WTC11 (cell line): ENCODE measurements around the gene GRIN2C. TPM values are rescaled to one million over a fixed set of nuclear protein-coding genes. Genes with fewer than 3 reads are reported as not detected.

Experiments used
- ATAC-seq: fragments of 200-7000 bp; cut with Tn5 transposase; 2 replicates; pipeline ENCODE4 v1.10.0; 2021; ENCODE audit warnings: mild to moderate bottlenecking, moderate library complexity
- CTCF ChIA-PET: fragments of 300-600 bp; sonication (Branson Sonifier 250); formaldehyde crosslinking; loops from one replicate; lab custom pipeline; 2021; ENCODE audit warnings: antibody characterized with exemption; lab: Charles Lee
- POLR2A ChIA-PET: fragments of 350-600 bp; sonication (Branson Sonifier 250); formaldehyde crosslinking; loops from one replicate; lab custom pipeline; 2021; ENCODE audit warnings: antibody characterized with exemption; lab: Charles Lee
- DNase-seq: peaks from one replicate; pipeline ENCODE4 v3.0.0; 2021; ENCODE audit warnings: low spot score
- H3K27ac Mint-ChIP-seq: 2 replicates; pipeline ENCODE4 v1.8.0; 2021; ENCODE audit warnings: mixed read lengths
- H3K27me3 Mint-ChIP-seq: 2 replicates; pipeline ENCODE4 v1.8.0; 2021; ENCODE audit warnings: low read depth, mild to moderate bottlenecking, moderate library complexity, mixed read lengths
- H3K36me3 Mint-ChIP-seq: 2 replicates; pipeline ENCODE4 v1.8.0; 2021; ENCODE audit warnings: mixed read lengths
- H3K4me1 Mint-ChIP-seq: 2 replicates; pipeline ENCODE4 v1.8.0; 2022; ENCODE audit warnings: mixed read lengths
- H3K4me3 Mint-ChIP-seq: 2 replicates; pipeline ENCODE4 v1.8.0; 2021; ENCODE audit warnings: mild to moderate bottlenecking, moderate library complexity, mixed read lengths
- H3K9me3 Mint-ChIP-seq: 2 replicates; pipeline ENCODE4 v1.8.0; 2021; ENCODE audit warnings: mixed read lengths
- ATF2 ChIP-seq: sonication (generic); formaldehyde crosslinking; IDR thresholded peaks from 2 replicates; pipeline ENCODE4 v1.8.1; 2022; ENCODE audit warnings: low read depth, missing genetic modification reagents, borderline replicate concordance
- CBFB ChIP-seq: sonication (generic); formaldehyde crosslinking; IDR thresholded peaks from 2 replicates; pipeline ENCODE4 v1.8.1; 2022; ENCODE audit warnings: mild to moderate bottlenecking, low read depth, missing genetic modification reagents
- CDX4 ChIP-seq: fragments of 250-450 bp; sonication (Bioruptor Pico); IDR thresholded peaks from 2 replicates; pipeline ENCODE4 v1.9.0; 2021; ENCODE audit warnings: moderate library complexity, mild to moderate bottlenecking, inconsistent platforms, borderline replicate concordance
- CREM ChIP-seq: sonication (generic); formaldehyde crosslinking; IDR thresholded peaks from 2 replicates; pipeline ENCODE4 v1.8.1; 2022; ENCODE audit warnings: mild to moderate bottlenecking, missing genetic modification reagents, moderate library complexity
- E2F4 ChIP-seq: sonication (generic); formaldehyde crosslinking; IDR thresholded peaks from 2 replicates; pipeline ENCODE4 v1.8.1; 2022; ENCODE audit warnings: low read depth, mild to moderate bottlenecking, moderate library complexity, missing genetic modification reagents, borderline replicate concordance
- ESRRA ChIP-seq: sonication (generic); formaldehyde crosslinking; IDR thresholded peaks from 2 replicates; pipeline ENCODE4 v1.8.1; 2022; ENCODE audit warnings: mild to moderate bottlenecking, missing genetic modification reagents, borderline replicate concordance
- FOXK1 ChIP-seq: sonication (generic); formaldehyde crosslinking; IDR thresholded peaks from 2 replicates; pipeline ENCODE4 v1.8.0; 2022; ENCODE audit warnings: mild to moderate bottlenecking, moderate library complexity, missing genetic modification reagents
- MXD4 ChIP-seq: fragments of 250-450 bp; sonication (Bioruptor Pico); IDR thresholded peaks from 2 replicates; pipeline ENCODE4 v1.8.0; 2021; ENCODE audit warnings: mild to moderate bottlenecking, moderate library complexity, borderline replicate concordance
- NFE2L1 ChIP-seq: sonication (generic); formaldehyde crosslinking; IDR thresholded peaks from 2 replicates; pipeline ENCODE4 v1.8.1; 2023; ENCODE audit warnings: missing genetic modification reagents
- NR2C2 ChIP-seq: sonication (generic); formaldehyde crosslinking; IDR thresholded peaks from 2 replicates; pipeline ENCODE4 v1.8.0; 2022; ENCODE audit warnings: mild to moderate bottlenecking, missing genetic modification reagents
- OVOL2 ChIP-seq: fragments of 250-450 bp; sonication (Bioruptor Pico); IDR thresholded peaks from 2 replicates; pipeline ENCODE4 v1.9.0; 2021; ENCODE audit warnings: mild to moderate bottlenecking, borderline replicate concordance
- SMAD3 ChIP-seq: sonication (generic); formaldehyde crosslinking; IDR thresholded peaks from 2 replicates; pipeline ENCODE4 v1.8.0; 2022; ENCODE audit warnings: missing genetic modification reagents, mild to moderate bottlenecking, borderline replicate concordance
- SMAD4 ChIP-seq: sonication (generic); formaldehyde crosslinking; IDR thresholded peaks from 2 replicates; pipeline ENCODE4 v1.8.0; 2022; ENCODE audit warnings: mild to moderate bottlenecking, missing genetic modification reagents
- SOX15 ChIP-seq: fragments of 250-450 bp; sonication (Bioruptor Pico); IDR thresholded peaks from 2 replicates; pipeline ENCODE4 v1.9.0; 2021; ENCODE audit warnings: mild to moderate bottlenecking
- USF2 ChIP-seq: sonication (generic); formaldehyde crosslinking; IDR thresholded peaks from 2 replicates; pipeline ENCODE4 v1.8.1; 2023; ENCODE audit warnings: mild to moderate bottlenecking, missing genetic modification reagents, moderate library complexity
- ZNF138 ChIP-seq: sonication (generic); formaldehyde crosslinking; conservative IDR thresholded peaks from 2 replicates; pipeline ENCODE4 v1.8.1; 2022; ENCODE audit warnings: mild to moderate bottlenecking, moderate library complexity, missing genetic modification reagents
- ZNF219 ChIP-seq: sonication (generic); formaldehyde crosslinking; IDR thresholded peaks from 2 replicates; pipeline ENCODE4 v1.8.0; 2023; ENCODE audit warnings: missing genetic modification reagents, mild to moderate bottlenecking, borderline replicate concordance
- ZNF232 ChIP-seq: sonication (generic); formaldehyde crosslinking; IDR thresholded peaks from 2 replicates; pipeline ENCODE4 v1.8.0; 2022; ENCODE audit warnings: mild to moderate bottlenecking, missing genetic modification reagents
- total RNA-seq: library from RNA; stranded (reverse); gene quantifications from 3 replicates; pipeline ENCODE4 v1.2.3, GENCODE V29; 2021
- TF ChIP-seq, protein P1 (sequence below): sonication (generic); formaldehyde crosslinking; IDR thresholded peaks from 2 replicates; pipeline ENCODE4 v1.8.1; 2023; ENCODE audit warnings: mild to moderate bottlenecking, missing genetic modification reagents
- TF ChIP-seq, protein P2 (sequence below): sonication (generic); formaldehyde crosslinking; IDR thresholded peaks from 2 replicates; pipeline ENCODE4 v1.8.0; 2023; ENCODE audit warnings: mild to moderate bottlenecking, missing genetic modification reagents
- TF ChIP-seq, protein P3 (sequence below): sonication (generic); formaldehyde crosslinking; IDR thresholded peaks from 2 replicates; pipeline ENCODE4 v1.8.0; 2022; ENCODE audit warnings: mild to moderate bottlenecking, missing genetic modification reagents
- TF ChIP-seq, protein P4 (sequence below): fragments of 200-600 bp; IDR thresholded peaks from 2 replicates; pipeline ENCODE4 v1.8.0; 2022; ENCODE audit warnings: antibody characterized with exemption

GRIN2C gene
- total RNA-seq, 1 experiment from 2014 or later, result 0.31 TPM

- Mint-ChIP-seq H3K9me3 (no peaks in the 10 kb centered on the region), H3K4me1 (no peaks in the 10 kb centered on the region)
- POLR2A ChIA-PET, result no interaction called here
- ATAC-seq, result no peak
- no peak for TF ChIP-seq SMAD3 (CRISPR knock-in tag)
- no peak for TF ChIP-seq NR2C2 (CRISPR knock-in tag)
- TF ChIP-seq, all 79 proteins: peak for 0
- H3K27ac Mint-ChIP-seq, result 0 out of 2 replicates have a peak overlapping the region, but pooled peaks have one; percentile 23
- 0 out of 2 replicates have a peak, but pooled peaks cover 3% of the 10 kb centered on the region for H3K36me3 Mint-ChIP-seq
- DNase-seq, result no peak
- CTCF ChIA-PET, result interaction anchor here (1.3 to 1.7 kb wide), 4 partner anchors 10 to 64 kb away, joined by 4 to 10 read pairs (median 4); no protein-coding TSS in a partner anchor
- no peak overlapping the region for H3K4me3 Mint-ChIP-seq
- no peaks in the 10 kb centered on the region for H3K27me3 Mint-ChIP-seq
Observed at GRCh38 chr17:74801896-74802295, 57.8 kb downstream of the GRIN2C start.

GRCh38 chr17:74800531-74800930 lies 59.2 kb downstream of the GRIN2C start:
- ATAC-seq (no peak), DNase-seq (no peak)
- CTCF ChIA-PET, result interaction anchor here (1.3 to 1.7 kb wide), 5 partner anchors 12 to 65 kb away, joined by 3 to 10 read pairs (median 4); no protein-coding TSS in a partner anchor
- POLR2A ChIA-PET, result no interaction called here
- H3K27me3 Mint-ChIP-seq, result no peaks in the 10 kb centered on the region
- no peaks in the 10 kb centered on the region for H3K9me3 Mint-ChIP-seq
- H3K4me3 Mint-ChIP-seq, result no peak overlapping the region
- no peak overlapping the region for H3K27ac Mint-ChIP-seq
- no peak for TF ChIP-seq ATF2 (CRISPR knock-in tag)
- no peak for TF ChIP-seq CBFB (CRISPR knock-in tag)
- no peak for TF ChIP-seq CREM (CRISPR knock-in tag)
- TF ChIP-seq NFE2L1 (CRISPR knock-in tag), result no peak
- TF ChIP-seq USF2 (CRISPR knock-in tag), result no peak
- TF ChIP-seq ZNF219 (CRISPR knock-in tag), result no peak
- no peak for TF ChIP-seq ZNF138 (CRISPR knock-in tag)
- TF ChIP-seq SMAD4 (CRISPR knock-in tag), result no peak
- no peak for TF ChIP-seq CDX4 (CRISPR knock-in tag)
- TF ChIP-seq, protein P1, sequence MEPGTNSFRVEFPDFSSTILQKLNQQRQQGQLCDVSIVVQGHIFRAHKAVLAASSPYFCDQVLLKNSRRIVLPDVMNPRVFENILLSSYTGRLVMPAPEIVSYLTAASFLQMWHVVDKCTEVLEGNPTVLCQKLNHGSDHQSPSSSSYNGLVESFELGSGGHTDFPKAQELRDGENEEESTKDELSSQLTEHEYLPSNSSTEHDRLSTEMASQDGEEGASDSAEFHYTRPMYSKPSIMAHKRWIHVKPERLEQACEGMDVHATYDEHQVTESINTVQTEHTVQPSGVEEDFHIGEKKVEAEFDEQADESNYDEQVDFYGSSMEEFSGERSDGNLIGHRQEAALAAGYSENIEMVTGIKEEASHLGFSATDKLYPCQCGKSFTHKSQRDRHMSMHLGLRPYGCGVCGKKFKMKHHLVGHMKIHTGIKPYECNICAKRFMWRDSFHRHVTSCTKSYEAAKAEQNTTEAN, result no peak
- TF ChIP-seq SOX15 (CRISPR knock-in tag), result no peak
- no peak for TF ChIP-seq ESRRA
- TF ChIP-seq OVOL2, result no peak
- TF ChIP-seq ZNF232 (CRISPR knock-in tag), result no peak
- TF ChIP-seq, protein P2, sequence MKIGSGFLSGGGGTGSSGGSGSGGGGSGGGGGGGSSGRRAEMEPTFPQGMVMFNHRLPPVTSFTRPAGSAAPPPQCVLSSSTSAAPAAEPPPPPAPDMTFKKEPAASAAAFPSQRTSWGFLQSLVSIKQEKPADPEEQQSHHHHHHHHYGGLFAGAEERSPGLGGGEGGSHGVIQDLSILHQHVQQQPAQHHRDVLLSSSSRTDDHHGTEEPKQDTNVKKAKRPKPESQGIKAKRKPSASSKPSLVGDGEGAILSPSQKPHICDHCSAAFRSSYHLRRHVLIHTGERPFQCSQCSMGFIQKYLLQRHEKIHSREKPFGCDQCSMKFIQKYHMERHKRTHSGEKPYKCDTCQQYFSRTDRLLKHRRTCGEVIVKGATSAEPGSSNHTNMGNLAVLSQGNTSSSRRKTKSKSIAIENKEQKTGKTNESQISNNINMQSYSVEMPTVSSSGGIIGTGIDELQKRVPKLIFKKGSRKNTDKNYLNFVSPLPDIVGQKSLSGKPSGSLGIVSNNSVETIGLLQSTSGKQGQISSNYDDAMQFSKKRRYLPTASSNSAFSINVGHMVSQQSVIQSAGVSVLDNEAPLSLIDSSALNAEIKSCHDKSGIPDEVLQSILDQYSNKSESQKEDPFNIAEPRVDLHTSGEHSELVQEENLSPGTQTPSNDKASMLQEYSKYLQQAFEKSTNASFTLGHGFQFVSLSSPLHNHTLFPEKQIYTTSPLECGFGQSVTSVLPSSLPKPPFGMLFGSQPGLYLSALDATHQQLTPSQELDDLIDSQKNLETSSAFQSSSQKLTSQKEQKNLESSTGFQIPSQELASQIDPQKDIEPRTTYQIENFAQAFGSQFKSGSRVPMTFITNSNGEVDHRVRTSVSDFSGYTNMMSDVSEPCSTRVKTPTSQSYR, result no peak
- TF ChIP-seq E2F4, result no peak
- TF ChIP-seq, protein P3, sequence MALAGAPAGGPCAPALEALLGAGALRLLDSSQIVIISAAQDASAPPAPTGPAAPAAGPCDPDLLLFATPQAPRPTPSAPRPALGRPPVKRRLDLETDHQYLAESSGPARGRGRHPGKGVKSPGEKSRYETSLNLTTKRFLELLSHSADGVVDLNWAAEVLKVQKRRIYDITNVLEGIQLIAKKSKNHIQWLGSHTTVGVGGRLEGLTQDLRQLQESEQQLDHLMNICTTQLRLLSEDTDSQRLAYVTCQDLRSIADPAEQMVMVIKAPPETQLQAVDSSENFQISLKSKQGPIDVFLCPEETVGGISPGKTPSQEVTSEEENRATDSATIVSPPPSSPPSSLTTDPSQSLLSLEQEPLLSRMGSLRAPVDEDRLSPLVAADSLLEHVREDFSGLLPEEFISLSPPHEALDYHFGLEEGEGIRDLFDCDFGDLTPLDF (CRISPR knock-in tag), result no peak
- TF ChIP-seq FOXK1 (CRISPR knock-in tag), result no peak
- no peak for TF ChIP-seq MXD4 (CRISPR knock-in tag)
- TF ChIP-seq, protein P4, sequence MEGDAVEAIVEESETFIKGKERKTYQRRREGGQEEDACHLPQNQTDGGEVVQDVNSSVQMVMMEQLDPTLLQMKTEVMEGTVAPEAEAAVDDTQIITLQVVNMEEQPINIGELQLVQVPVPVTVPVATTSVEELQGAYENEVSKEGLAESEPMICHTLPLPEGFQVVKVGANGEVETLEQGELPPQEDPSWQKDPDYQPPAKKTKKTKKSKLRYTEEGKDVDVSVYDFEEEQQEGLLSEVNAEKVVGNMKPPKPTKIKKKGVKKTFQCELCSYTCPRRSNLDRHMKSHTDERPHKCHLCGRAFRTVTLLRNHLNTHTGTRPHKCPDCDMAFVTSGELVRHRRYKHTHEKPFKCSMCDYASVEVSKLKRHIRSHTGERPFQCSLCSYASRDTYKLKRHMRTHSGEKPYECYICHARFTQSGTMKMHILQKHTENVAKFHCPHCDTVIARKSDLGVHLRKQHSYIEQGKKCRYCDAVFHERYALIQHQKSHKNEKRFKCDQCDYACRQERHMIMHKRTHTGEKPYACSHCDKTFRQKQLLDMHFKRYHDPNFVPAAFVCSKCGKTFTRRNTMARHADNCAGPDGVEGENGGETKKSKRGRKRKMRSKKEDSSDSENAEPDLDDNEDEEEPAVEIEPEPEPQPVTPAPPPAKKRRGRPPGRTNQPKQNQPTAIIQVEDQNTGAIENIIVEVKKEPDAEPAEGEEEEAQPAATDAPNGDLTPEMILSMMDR, result no peak
- TF ChIP-seq, all 79 proteins: peak for 0
- Mint-ChIP-seq H3K36me3 (peaks cover 8% of the 10 kb centered on the region; the same call in 1 of the 2 replicates), H3K4me1 (no peaks in the 10 kb centered on the region)
